Measurements from ENCODE around the gene CBX1. TPM values are rescaled to one million over a fixed set of nuclear protein-coding genes. Genes with fewer than 3 reads are reported as not detected.
"Not testable (repeated sequence)": the region's sequence is repeated elsewhere in the genome, so short reads cannot be mapped to it uniquely, and the experiment has no call there.

Gene CBX1
- total RNA-seq, 1 donor from 2014 or later: 22.1 TPM

DNA sequence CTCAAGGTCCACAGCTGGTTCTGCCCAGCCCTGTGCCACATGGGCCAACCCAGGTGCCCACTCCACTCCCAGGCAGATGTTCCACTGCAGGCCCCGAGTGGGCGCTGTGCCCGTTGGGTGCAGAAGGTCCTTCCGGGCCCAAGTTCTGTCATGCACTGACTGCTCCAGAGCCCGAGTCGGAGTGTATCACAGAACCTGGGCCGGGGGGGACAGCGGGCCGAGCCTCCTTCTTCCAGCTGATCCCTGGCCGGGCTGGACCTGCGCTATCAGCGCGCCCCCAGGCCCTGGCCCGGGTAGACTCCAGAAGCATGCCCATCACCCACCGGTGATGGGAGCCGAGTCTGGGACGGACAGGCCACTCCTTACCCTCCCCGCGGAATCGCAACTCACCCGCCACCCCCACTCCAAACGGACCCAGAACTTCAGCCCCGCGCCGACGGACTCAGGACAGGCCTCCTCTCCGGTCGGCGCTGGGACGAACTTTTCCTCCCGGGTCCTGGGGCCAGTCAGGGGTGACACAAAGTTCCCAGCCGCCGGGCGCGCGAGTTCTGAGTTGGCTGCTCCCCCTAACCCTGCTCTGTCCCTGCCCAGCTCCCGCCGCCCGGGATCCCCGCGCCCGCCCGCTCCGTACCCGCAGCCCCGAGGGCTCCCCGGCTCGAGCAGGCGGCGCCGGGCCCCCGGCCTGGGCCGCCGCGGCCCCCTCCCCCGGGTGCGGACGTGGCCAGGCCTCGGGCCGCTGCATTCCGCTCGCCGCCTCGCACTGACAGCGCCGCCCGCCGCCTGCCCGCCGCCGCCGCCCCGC, 64.0 kb downstream of the CBX1 start, which contains the start of gene COPZ2:
Gene COPZ2, minus strand, starts transcription at position 762 of the 802 bp plus-strand sequence. Its CDS starts 20 bp downstream, at position 742.
- TF ChIP-seq, protein P1, sequence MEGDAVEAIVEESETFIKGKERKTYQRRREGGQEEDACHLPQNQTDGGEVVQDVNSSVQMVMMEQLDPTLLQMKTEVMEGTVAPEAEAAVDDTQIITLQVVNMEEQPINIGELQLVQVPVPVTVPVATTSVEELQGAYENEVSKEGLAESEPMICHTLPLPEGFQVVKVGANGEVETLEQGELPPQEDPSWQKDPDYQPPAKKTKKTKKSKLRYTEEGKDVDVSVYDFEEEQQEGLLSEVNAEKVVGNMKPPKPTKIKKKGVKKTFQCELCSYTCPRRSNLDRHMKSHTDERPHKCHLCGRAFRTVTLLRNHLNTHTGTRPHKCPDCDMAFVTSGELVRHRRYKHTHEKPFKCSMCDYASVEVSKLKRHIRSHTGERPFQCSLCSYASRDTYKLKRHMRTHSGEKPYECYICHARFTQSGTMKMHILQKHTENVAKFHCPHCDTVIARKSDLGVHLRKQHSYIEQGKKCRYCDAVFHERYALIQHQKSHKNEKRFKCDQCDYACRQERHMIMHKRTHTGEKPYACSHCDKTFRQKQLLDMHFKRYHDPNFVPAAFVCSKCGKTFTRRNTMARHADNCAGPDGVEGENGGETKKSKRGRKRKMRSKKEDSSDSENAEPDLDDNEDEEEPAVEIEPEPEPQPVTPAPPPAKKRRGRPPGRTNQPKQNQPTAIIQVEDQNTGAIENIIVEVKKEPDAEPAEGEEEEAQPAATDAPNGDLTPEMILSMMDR (IDR thresholded peaks at IDR 0.05; ENCODE audit: insufficient read depth, low read length, severe bottlenecking): peak; percentile 77
- FAIRE-seq (no peak), DNase-seq (ENCODE audit: low read depth) (no peak)
- H3K36me3 ChIP-seq (ENCODE audit: control insufficient read depth, insufficient read depth, low read length): no peaks in the 10 kb centered on the region
- no peaks in the 10 kb centered on the region for H3K27me3 ChIP-seq (ENCODE audit: control insufficient read depth, insufficient read depth, low read length)
- H3K4me3 ChIP-seq (ENCODE audit: low read depth, low read length): peak within 1 kb of the TSS; percentile 58

DNA sequence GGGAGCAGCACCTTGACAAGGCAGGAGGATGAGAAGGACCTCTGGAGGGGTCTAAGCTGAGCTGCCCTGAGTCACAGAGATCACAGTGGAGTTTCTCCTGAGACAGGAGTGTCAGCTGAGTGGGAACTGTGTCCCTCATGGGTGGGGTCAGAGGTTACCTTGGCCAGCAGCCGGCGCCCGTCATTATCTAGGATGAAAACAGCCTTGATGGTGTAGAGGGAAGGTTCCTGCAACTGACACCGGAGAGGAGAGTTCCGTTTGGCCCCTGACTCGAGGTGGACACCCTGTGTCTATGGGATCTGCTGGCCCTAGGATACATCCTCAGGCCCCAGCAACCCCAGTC, 64.6 kb downstream of the CBX1 start:
- DNase-seq (ENCODE audit: low read depth) (no peak), FAIRE-seq (no peak)
- H3K4me3 ChIP-seq (ENCODE audit: low read depth, low read length): peak overlapping the region; percentile 58
- H3K36me3 ChIP-seq (ENCODE audit: control insufficient read depth, insufficient read depth, low read length): no peaks in the 10 kb centered on the region
- no peaks in the 10 kb centered on the region for H3K27me3 ChIP-seq (ENCODE audit: control insufficient read depth, insufficient read depth, low read length)
- TF ChIP-seq, protein P1 (IDR thresholded peaks at IDR 0.05; ENCODE audit: insufficient read depth, low read length, severe bottlenecking): no peak

DNA sequence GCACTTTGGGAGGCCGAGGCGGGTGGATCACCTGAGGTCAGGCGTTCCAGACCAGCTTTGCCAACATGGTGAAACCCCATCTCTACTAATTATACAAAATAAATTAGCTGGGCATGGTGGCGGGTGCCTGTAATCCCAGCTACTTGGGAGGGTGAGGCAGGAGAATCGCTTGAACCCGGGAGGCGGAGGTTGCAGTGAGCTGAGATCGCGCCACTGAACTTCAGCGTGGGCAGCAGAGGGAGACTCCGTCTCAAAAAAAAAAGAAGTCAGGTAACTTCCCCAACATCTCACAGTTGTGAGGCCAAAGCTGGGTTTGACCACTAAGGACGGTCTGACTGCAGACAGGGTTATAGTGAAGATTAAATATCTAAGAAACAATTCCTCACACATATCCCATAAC, 66.5 kb downstream of the CBX1 start:
- not testable (repeated sequence) for H3K4me3 ChIP-seq (ENCODE audit: low read depth, low read length); H3K27me3 ChIP-seq (ENCODE audit: control insufficient read depth, insufficient read depth, low read length); H3K36me3 ChIP-seq (ENCODE audit: control insufficient read depth, insufficient read depth, low read length); FAIRE-seq; DNase-seq (ENCODE audit: low read depth)

DNA sequence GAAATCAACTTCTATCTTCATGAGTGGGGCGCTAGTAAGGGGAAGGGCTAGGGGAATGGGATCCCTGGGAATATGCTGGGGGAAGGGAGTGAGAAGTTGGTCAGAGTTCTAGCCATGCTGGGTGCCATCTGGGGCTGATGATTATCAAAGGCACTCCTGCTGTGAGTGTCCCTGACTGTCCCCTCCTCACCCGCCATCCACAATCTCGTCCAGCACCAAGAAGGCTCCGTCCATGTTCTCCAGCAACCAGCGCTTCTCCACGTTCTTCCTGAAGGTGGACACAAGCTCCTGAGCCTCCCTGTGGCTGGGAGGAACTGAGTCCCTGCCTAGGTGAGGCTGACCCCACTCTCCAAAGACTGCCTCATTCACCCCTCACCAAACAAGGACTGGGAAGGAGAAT, 69.3 kb downstream of the CBX1 start:
- TF ChIP-seq, protein P1 (IDR thresholded peaks at IDR 0.05; ENCODE audit: insufficient read depth, low read length, severe bottlenecking): no peak
- FAIRE-seq (peak; percentile 43), DNase-seq (ENCODE audit: low read depth) (no peak)
- H3K4me3 ChIP-seq (ENCODE audit: low read depth, low read length): no peak overlapping the region
- H3K36me3 ChIP-seq (ENCODE audit: control insufficient read depth, insufficient read depth, low read length): no peaks in the 10 kb centered on the region
- H3K27me3 ChIP-seq (ENCODE audit: control insufficient read depth, insufficient read depth, low read length): no peaks in the 10 kb centered on the region

DNA sequence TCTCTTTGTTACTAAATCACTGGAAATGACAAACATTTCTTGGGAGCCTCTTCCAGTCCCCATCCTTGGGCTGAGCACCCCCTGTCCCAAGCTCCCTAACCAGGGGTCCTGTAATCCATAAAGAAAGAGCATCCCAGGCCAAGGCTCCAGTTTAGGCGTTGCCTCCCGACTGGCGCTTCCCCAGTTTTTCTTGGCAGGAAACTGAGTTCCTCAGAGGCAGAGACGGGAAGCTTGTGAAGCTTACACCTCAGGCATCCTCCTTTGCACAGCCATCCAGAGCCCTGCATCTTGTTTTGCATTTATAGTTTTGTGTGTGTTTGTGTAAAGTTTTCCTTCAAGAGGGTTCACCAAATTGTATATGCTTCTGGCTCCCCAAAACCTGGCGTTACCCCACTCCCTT, 70.7 kb downstream of the CBX1 start:
- Histone ChIP-seq H3K4me3 (ENCODE audit: low read depth, low read length) (no peak overlapping the region), H3K36me3 (ENCODE audit: control insufficient read depth, insufficient read depth, low read length) (no peaks in the 10 kb centered on the region), H3K27me3 (ENCODE audit: control insufficient read depth, insufficient read depth, low read length) (no peaks in the 10 kb centered on the region)
- no peak for FAIRE-seq
- TF ChIP-seq, protein P1 (IDR thresholded peaks at IDR 0.05; ENCODE audit: insufficient read depth, low read length, severe bottlenecking): no peak
- DNase-seq (ENCODE audit: low read depth): no peak

DNA sequence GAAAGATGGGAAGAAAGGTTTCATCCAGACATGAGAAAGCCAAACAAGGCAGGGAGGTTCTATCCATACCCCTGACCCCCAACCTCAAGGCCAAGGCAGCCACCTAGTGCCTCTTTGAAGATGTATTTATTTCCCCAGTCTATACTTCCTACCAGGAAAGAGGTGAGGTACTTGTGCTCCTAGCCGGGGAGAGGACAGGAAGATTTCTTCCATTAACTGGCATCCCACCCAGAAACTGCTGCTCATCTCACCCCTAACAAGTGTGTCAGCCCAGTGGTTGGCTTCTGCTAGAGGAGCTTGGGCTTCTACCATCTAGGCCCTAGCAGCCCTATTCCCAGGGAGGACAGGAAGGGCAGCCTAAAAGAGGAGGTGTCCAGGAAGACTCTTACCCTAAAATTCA, 72.5 kb downstream of the CBX1 start:
- Histone ChIP-seq H3K4me3 (ENCODE audit: low read depth, low read length) (no peak overlapping the region), H3K36me3 (ENCODE audit: control insufficient read depth, insufficient read depth, low read length) (no peaks in the 10 kb centered on the region), H3K27me3 (ENCODE audit: control insufficient read depth, insufficient read depth, low read length) (no peaks in the 10 kb centered on the region)
- FAIRE-seq (no peak), DNase-seq (ENCODE audit: low read depth) (no peak)
- TF ChIP-seq, protein P1 (IDR thresholded peaks at IDR 0.05; ENCODE audit: insufficient read depth, low read length, severe bottlenecking): no peak
